Ishikawa (cell line): ENCODE measurements around the gene IL21R.

Experiments
- CEBPB ChIP-seq: IDR thresholded peaks from 2 replicates; pipeline ENCODE4 v1.6.1; 2012
- CREB1 ChIP-seq: IDR thresholded peaks from 2 replicates; pipeline ENCODE4 v1.6.1; 2012; ENCODE audit warnings: low read depth
- EGR1 ChIP-seq: IDR thresholded peaks from 2 replicates; pipeline ENCODE4 v1.6.1; 2012
- EP300 ChIP-seq: IDR thresholded peaks from 2 replicates; pipeline ENCODE4 v1.6.1; 2012; ENCODE audit warnings: borderline replicate concordance
- FOXM1 ChIP-seq: IDR thresholded peaks from 2 replicates; pipeline ENCODE4 v1.6.1; 2012; ENCODE audit warnings: low read depth, borderline replicate concordance
- NFIC ChIP-seq: IDR thresholded peaks from 2 replicates; pipeline ENCODE4 v1.6.1; 2012
- RAD21 ChIP-seq: IDR thresholded peaks from 2 replicates; pipeline ENCODE4 v1.6.1; 2012; ENCODE audit warnings: low read depth
- REST ChIP-seq: IDR thresholded peaks from 2 replicates; pipeline ENCODE4 v1.6.1; 2012; ENCODE audit warnings: low read depth, mild to moderate bottlenecking
- TAF1 ChIP-seq: IDR thresholded peaks from 2 replicates; pipeline ENCODE4 v1.6.1; 2012; ENCODE audit warnings: low read depth, mild to moderate bottlenecking
- TCF12 ChIP-seq: IDR thresholded peaks from 2 replicates; pipeline ENCODE4 v1.6.1; 2012; ENCODE audit warnings: low read depth
- TEAD4 ChIP-seq: IDR thresholded peaks from 2 replicates; pipeline ENCODE4 v1.6.1; 2012
- USF1 ChIP-seq: IDR thresholded peaks from 2 replicates; pipeline ENCODE4 v1.6.1; 2012
- YY1 ChIP-seq: IDR thresholded peaks from 2 replicates; pipeline ENCODE4 v1.6.1; 2012; ENCODE audit warnings: low read depth
- ZBTB7A ChIP-seq: IDR thresholded peaks from 2 replicates; pipeline ENCODE4 v1.6.1; 2012; ENCODE audit warnings: low read depth
- TF ChIP-seq, protein P1 (sequence below): IDR thresholded peaks from 2 replicates; pipeline ENCODE4 v1.6.1; 2012

The IL21R gene

DNA sequence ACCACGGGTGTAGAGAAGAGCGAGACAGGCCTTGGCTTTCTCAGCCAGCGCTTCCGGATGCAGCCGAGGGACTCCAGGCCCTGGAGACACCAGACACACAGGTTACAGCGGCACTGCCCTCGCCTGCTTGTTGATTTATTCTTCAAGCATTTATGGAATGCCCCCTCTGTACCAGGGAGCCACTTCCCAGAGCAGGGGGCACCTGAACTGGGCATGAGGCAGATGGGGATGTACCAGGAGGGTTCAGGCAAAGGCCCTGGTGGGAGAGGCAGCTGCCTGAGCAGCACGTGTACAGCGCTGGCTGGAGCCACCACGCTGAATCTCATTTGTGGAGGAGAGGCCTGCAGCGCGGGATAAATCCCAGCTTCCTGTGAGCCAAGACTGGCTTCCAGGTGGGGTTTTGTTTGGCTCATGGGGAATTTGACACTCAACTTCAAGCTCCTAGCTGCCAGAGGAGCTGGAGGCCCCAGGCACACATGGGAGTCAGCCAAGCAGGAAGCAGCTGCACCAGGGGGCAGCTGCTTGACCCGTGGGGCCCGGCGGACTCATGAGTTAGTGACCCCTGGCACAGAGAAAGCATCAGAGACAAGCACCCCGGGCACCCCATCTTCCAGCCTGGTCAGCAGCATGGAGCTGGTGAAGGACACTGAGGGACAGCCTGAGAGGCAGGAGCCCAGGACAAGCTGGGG, 59.7 kb downstream of the IL21R start:
- TF ChIP-seq USF1 (no peak), CEBPB (no peak)
- TF ChIP-seq, protein P1, sequence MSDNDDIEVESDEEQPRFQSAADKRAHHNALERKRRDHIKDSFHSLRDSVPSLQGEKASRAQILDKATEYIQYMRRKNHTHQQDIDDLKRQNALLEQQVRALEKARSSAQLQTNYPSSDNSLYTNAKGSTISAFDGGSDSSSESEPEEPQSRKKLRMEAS: no peak

DNA sequence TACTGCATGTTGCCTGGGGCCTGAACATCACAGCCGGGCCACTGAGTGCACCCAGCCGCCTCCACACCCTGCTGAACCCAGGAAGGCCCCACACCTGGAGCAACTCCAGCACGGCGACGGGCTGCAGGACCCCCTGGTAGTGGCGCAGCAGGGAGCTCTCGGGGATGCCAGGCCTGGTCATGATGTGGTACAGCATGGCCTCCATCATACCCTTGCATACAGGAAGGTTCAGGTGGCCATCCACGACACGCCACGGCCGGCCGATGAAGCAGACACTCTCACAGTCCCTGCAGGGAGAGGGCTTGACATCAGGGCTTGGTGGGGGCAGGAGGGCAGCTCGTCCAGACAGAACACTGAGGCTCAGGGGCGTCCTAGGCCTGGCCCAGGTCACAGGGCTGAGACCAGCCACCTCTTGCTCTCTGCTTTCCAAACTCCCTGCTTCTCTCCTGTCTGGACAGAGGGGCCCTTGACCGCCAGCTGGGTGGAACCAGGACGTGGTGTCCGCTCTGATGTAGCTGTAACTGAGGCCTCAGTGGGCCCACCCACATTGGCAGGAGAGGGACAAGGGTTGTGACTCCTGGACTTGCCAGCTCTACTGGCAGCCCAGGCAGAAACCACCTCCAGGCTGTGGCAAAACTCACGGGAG, 60.3 kb downstream of the IL21R start:
- no peak for TF ChIP-seq USF1

DNA sequence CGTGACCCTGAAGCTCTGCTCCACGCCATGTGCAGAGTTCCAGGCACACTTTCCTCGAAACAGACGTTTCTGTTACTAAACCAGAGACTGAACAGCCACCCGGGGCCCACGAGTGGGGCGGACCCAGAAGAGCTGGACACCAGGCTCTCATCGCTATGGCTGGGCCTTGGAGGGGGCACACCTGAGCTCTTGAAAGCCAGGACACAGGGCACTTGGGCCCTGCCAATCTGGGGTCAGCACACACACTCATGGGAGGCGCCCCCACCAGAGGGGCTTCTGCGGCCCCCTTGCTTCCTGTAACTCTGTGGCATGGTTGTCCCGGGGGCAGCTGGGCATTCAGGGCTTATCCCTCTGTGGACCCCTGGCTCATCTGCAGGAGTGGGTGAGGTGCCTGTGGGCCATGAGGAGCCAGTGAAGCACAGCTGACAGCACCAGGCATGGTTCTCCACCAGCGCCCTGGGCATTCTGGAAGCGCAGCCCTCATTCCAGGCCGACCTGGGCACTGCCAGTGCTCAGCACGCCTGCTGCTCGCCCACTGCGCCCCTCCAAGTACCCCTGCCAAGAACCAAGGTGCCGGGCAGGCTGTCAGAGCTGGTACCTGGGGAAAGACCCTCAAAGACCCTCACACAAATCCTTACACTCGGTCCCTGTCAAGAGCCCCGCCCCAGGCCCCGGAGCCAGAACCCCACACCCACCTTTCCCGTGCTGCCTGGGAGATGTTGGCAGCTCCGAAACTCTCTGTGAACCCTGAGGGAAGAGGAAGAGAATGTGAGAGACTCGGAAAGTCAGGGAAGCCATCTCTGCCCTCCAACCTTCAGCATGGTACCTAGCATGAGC, 61.1 kb downstream of the IL21R start:
- TF ChIP-seq TAF1 (no peak), CREB1 (no peak), FOXM1 (no peak), REST (no peak), EP300 (no peak), USF1 (no peak), ZBTB7A (no peak)
- TF ChIP-seq, protein P1: no peak

DNA sequence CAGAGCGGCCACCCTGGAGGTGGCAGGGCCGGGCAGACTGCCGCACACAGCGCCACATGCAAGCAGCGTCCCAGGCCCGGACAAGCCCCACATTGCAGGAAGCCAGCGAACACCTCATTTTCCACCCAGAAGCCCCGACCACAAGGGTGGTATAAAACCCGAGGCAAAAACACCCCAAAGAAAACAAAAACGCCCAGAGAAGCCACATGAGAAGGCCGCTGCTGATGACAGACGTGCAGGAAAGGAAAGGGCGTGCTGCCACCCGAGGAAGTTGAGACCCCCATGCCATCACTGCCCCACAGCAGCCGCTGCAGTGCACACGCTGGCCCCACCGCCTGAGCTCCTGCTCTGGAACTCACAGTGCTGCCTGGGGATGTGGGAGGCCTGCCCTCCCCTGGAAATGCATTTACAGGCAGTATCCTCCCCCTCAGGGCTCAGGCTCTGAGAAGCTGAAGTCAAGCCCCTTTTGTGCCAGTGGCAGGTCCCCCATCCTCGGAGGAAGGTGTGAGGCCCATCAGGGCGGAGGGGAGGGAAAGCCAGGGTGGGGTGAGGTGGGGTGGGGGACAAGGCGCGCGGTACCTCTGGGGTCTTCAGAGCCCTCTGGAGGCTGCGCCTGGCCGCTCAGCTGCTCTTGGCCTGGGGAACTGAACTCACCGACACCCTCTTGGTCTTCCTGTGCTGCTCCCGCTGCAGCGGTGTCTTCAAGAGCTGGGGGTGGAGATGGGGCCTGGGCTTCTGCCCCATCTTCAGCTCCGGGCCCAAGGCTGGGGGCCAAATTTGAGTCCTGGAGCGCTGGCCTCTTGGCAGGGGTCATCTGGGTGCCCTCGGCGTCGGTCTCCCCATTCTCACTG, 62.0 kb downstream of the IL21R start:
- TF ChIP-seq RAD21: no peak
- no peak for TF ChIP-seq YY1
- TF ChIP-seq ZBTB7A: no peak
- TF ChIP-seq, protein P1: no peak
- no peak for TF ChIP-seq TCF12
- TF ChIP-seq CREB1: no peak
- TF ChIP-seq REST: no peak
- no peak for TF ChIP-seq EGR1
- TF ChIP-seq TEAD4: no peak
- no peak for TF ChIP-seq NFIC
- no peak for TF ChIP-seq FOXM1
- no peak for TF ChIP-seq CEBPB
- TF ChIP-seq TAF1: no peak
- no peak for TF ChIP-seq USF1
- TF ChIP-seq EP300: no peak
